ENCODE data around the gene SH2D3C.

GRCh38 chr9:127776195-127776923, 2.1 kb downstream of the SH2D3C start:
- TF ChIP-seq NFYB (IDR thresholded peaks at IDR 0.05; ENCODE audit: insufficient read depth, low read depth, low read length) (no peak), CBX5 (IDR thresholded peaks at IDR 0.05; ENCODE audit: low read depth) (no peak), TAF1 (IDR thresholded peaks at IDR 0.05; ENCODE audit: borderline replicate concordance, low read depth, low read length) (peak; percentile 51; the same call in 1 of the 2 replicates), NRF1 (conservative IDR thresholded peaks at IDR 0.05; ENCODE audit: low read depth, low read length) (no peak), ZBTB33 (IDR thresholded peaks at IDR 0.05) (no peak), CTCF (IDR thresholded peaks at IDR 0.05 in 2 of 3, conservative IDR thresholded peaks at IDR 0.05 in 1 of 3; ENCODE audit: control insufficient read depth in 2 of 3, extremely low read depth in 1 of 3, insufficient read depth in 1 of 3, low read depth in 3 of 3, low read length in 3 of 3) (0 out of 6 replicates have a peak, but pooled peaks of 1 of the 3 experiments have one; percentile 3), MLLT1 (IDR thresholded peaks at IDR 0.05) (0 out of 2 replicates have a peak, but pooled peaks have one; percentile 43), REST (IDR thresholded peaks at IDR 0.05; ENCODE audit: low read depth, low read length) (no peak), SP1 (IDR thresholded peaks at IDR 0.05; ENCODE audit: low read depth, low read length) (peak; percentile 35), BHLHE40 (IDR thresholded peaks at IDR 0.05; ENCODE audit: borderline replicate concordance in 1 of 2, low read depth in 2 of 2, low read length in 1 of 2) (peak; percentile 86 to 95), SMC3 (IDR thresholded peaks at IDR 0.05; ENCODE audit: borderline replicate concordance, low read length) (no peak), YY1 (IDR thresholded peaks at IDR 0.05; ENCODE audit: low read depth, low read length) (peak; percentile 65), ZNF274 (IDR thresholded peaks at IDR 0.05; ENCODE audit: insufficient read depth, insufficient read length) (no peak), EP300 (IDR thresholded peaks at IDR 0.05; ENCODE audit: borderline replicate concordance in 1 of 2, control insufficient read depth in 1 of 2, low read depth in 2 of 2, low read length in 2 of 2) (no peak)

Measured in GM12878 (cell line).